Smooth muscle cell (in vitro differentiated cells): ENCODE results near the gene FBXW12. TPM values are rescaled to one million over a fixed set of nuclear protein-coding genes. Genes with fewer than 3 reads are reported as not detected.

Experiments
- DNase-seq: peaks from one replicate; lab custom pipeline; 2025; ENCODE audit not compliant: unreplicated experiment; lab: John Stamatoyannopoulos, UW
- H2AFZ ChIP-seq: fragments of 200-600 bp; sonication (generic); 2 replicates; pipeline ENCODE4 v1.6.0; 2016; ENCODE audit warnings: antibody characterized with exemption, low read depth, mild to moderate bottlenecking
- H3F3A ChIP-seq: fragments of 200-600 bp; sonication (generic); 2 replicates; pipeline ENCODE4 v1.6.0; 2017; ENCODE audit warnings: antibody characterized with exemption, low read depth
- H3K27ac ChIP-seq: fragments of 200-600 bp; sonication (generic); 2 replicates; pipeline ENCODE4 v1.5.1; 2016; ENCODE audit warnings: low read depth, mild to moderate bottlenecking
- H3K27me3 ChIP-seq: fragments of 200-600 bp; sonication (generic); 2 replicates; pipeline ENCODE4 v1.6.1; 2016; ENCODE audit warnings: low read depth, mild to moderate bottlenecking
- H3K36me3 ChIP-seq: fragments of 200-600 bp; sonication (generic); 2 replicates; pipeline ENCODE4 v1.5.1; 2016; ENCODE audit warnings: low read depth
- H3K4me1 ChIP-seq: fragments of 200-600 bp; sonication (generic); 2 replicates; pipeline ENCODE4 v1.5.1; 2016; ENCODE audit warnings: low read depth
- H3K4me2 ChIP-seq: fragments of 200-600 bp; sonication (generic); 2 replicates; pipeline ENCODE4 v1.6.0; 2016; ENCODE audit warnings: mild to moderate bottlenecking
- H3K4me3 ChIP-seq: fragments of 200-600 bp; sonication (generic); 2 replicates; pipeline ENCODE4 v1.5.1; 2016; ENCODE audit warnings: mild to moderate bottlenecking
- H3K79me2 ChIP-seq: fragments of 200-600 bp; sonication (generic); 2 replicates; pipeline ENCODE4 v1.6.0; 2016; ENCODE audit warnings: low read depth, mild to moderate bottlenecking
- H3K9ac ChIP-seq: fragments of 200-600 bp; sonication (generic); 2 replicates; pipeline ENCODE4 v1.6.0; 2016; ENCODE audit warnings: low read depth
- H3K9me3 ChIP-seq: fragments of 200-600 bp; sonication (generic); replicated peaks from 2 replicates; pipeline ENCODE4 v1.5.1; 2016; ENCODE audit warnings: low read depth
- H4K20me1 ChIP-seq: fragments of 200-600 bp; sonication (generic); 2 replicates; pipeline ENCODE4 v1.6.0; 2016; ENCODE audit warnings: low read depth
- WGBS: methylation state at CpG from one replicate; pipeline ENCODE4 v1.1.7; 2016; ENCODE audit warnings: low lambda C conversion rate; 5-methylcytosine and 5-hydroxymethylcytosine counted together
- polyA plus RNA-seq: library from polyadenylated mRNA; unstranded; fragments of >200 nt; fragmentation: Nextera tagmentation; extraction: Ambion mirVana; gene quantifications from 2 replicates; pipeline ENCODE4 v1.2.1, GENCODE V29; 2016
- total RNA-seq: library from RNA; depleted of rRNA; stranded (reverse); fragments of >200 nt; gene quantifications from 2 replicates; pipeline ENCODE4 v1.2.3, GENCODE V29; 2014
- TF ChIP-seq, protein P1 (sequence below): fragments of 200-600 bp; sonication (generic); IDR thresholded peaks from 2 replicates; pipeline ENCODE4 v1.5.1; 2017; ENCODE audit warnings: borderline replicate concordance, mild to moderate bottlenecking, antibody characterized with exemption; ENCODE audit not compliant: insufficient read depth, poor library complexity, severe bottlenecking

Gene FBXW12
- total and polyA plus RNA-seq, 2 experiments from 2014 or later = 0.07 TPM; not detected in 1

DNA sequence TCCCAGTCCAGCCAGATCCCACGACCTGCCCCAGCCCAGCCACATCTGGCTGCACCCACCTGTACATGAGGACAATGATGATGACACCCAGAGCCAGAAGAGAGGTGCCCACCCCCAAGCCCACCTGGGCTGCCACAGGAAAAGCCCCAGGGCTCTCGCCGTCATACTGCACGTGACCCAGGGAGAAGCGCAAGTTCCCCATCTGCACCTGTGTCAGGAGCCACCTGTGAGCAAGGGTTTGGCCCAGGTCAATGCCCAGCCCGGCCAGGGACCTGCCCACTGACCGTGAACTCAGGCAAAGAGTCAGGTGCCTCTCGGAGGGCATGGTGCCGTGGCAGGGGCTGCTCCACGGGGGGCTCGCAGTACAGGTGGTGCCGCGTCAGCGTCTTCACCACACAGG, 41.6 kb downstream of the FBXW12 start:
- no peaks in the 10 kb centered on the region for H4K20me1 ChIP-seq
- H3K9ac ChIP-seq = no peak overlapping the region
- no peaks in the 10 kb centered on the region for H3K27me3 ChIP-seq
- whole genome bisulfite sequencing = 94% methylated on average over 14 of the region's 14 CpGs
- no peak overlapping the region for H2AFZ ChIP-seq
- H3K4me3 ChIP-seq = no peak overlapping the region
- DNase-seq = no peak
- no peaks in the 10 kb centered on the region for H3K4me1 ChIP-seq
- H3K36me3 ChIP-seq = no peaks in the 10 kb centered on the region
- no peaks in the 10 kb centered on the region for H3K9me3 ChIP-seq
- H3F3A ChIP-seq = no peaks in the 10 kb centered on the region
- H3K4me2 ChIP-seq = no peak overlapping the region
- no peaks in the 10 kb centered on the region for H3K79me2 ChIP-seq
- TF ChIP-seq, protein P1, sequence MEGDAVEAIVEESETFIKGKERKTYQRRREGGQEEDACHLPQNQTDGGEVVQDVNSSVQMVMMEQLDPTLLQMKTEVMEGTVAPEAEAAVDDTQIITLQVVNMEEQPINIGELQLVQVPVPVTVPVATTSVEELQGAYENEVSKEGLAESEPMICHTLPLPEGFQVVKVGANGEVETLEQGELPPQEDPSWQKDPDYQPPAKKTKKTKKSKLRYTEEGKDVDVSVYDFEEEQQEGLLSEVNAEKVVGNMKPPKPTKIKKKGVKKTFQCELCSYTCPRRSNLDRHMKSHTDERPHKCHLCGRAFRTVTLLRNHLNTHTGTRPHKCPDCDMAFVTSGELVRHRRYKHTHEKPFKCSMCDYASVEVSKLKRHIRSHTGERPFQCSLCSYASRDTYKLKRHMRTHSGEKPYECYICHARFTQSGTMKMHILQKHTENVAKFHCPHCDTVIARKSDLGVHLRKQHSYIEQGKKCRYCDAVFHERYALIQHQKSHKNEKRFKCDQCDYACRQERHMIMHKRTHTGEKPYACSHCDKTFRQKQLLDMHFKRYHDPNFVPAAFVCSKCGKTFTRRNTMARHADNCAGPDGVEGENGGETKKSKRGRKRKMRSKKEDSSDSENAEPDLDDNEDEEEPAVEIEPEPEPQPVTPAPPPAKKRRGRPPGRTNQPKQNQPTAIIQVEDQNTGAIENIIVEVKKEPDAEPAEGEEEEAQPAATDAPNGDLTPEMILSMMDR = no peak
- H3K27ac ChIP-seq = no peak overlapping the region

DNA sequence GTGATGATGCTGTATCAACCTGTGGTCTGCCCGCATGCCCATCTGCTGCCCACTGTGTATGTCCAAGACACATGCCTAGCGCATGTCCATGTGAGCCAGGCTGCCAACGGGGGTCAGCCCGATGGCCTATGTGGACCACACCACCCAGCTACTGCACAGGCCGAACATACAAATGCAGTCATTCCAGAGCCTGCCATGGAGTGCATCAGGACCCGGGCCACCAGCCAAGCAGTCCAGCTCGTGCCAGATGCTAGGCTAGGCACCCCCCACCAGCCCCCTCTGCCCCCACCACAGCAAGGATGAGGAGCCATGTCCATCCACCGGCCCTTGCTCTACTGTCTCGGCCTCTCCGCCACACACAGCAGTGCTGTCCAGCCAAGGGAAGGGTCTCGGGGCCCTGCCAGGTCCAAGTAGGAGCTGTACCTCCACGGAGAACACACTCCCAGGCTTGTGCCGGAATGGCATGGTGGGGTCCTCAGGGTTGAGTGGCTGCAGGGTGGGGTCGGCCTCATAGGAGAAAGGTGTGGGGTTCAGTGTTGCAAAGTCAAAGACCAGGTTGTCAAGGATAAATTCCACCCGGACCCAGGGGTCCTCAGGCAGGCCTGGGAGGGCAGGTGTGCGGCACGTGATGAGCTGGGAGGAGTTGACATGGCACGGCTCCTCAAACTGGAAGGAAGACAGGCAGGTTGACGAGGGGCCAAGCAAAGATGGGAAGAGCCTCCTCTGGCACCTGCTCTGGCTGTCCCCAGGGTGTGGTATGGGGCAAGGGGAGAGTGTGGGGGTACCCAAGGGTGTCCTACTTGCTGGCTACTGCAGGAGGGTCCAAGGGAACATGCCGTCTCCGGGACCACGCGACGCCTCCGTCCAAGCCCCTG, 42.6 kb downstream of the FBXW12 start:
- Histone ChIP-seq H3K4me2 (no peak overlapping the region), H3K27ac (no peak overlapping the region), H3K4me1 (no peaks in the 10 kb centered on the region), H3K27me3 (no peaks in the 10 kb centered on the region), H4K20me1 (peaks cover 5% of the 10 kb centered on the region), H2AFZ (no peak overlapping the region), H3K4me3 (no peak overlapping the region), H3K36me3 (no peaks in the 10 kb centered on the region), H3K9ac (no peak overlapping the region), H3K79me2 (no peaks in the 10 kb centered on the region), H3K9me3 (no peaks in the 10 kb centered on the region), H3F3A (no peaks in the 10 kb centered on the region)
- no peak for DNase-seq
- 97% methylated on average over 24 of the region's 25 CpGs for WGBS
- TF ChIP-seq, protein P1 = no peak

DNA sequence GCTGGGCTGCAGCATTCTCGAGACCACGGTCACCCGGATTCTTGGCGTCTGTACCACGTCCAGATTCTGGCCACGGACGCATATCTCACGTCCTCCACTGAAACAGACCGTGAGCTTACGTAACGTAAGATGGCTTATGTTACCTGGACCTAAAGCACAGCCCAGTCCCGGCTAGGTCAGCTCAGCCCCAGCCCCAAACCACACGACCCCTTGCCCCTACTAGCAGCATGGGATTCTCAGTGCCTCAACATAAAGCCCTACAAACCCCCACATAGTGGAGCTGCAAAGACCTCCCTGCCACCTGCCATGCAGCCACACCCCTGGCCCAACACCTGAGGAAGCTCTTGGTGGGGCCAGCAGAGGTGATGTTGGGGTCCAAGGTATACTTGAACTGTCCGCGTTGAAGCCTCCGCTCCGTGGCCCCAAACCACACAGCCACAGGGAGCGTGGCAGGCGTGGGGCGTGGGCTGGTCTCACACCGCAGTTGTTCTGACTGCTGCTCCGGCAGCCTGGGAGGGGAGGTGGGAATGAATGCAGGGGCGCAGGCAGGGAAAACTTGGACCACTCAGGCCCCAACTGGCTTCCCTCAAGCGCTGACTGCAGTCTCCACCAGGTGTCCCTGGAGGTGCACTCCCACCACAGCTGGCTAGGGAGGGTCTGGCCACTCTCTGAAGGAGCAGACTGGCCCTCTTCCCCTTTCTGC, 43.4 kb downstream of the FBXW12 start:
- Histone ChIP-seq H2AFZ (no peak overlapping the region), H3K4me1 (no peaks in the 10 kb centered on the region), H3F3A (no peaks in the 10 kb centered on the region), H4K20me1 (peaks cover 11% of the 10 kb centered on the region), H3K9ac (no peak overlapping the region), H3K9me3 (no peaks in the 10 kb centered on the region), H3K36me3 (no peaks in the 10 kb centered on the region), H3K79me2 (no peaks in the 10 kb centered on the region), H3K4me2 (no peak overlapping the region), H3K4me3 (no peak overlapping the region), H3K27ac (no peak overlapping the region), H3K27me3 (no peaks in the 10 kb centered on the region)
- DNase-seq = no peak
- WGBS = 99% methylated on average over 20 of the region's 24 CpGs
- TF ChIP-seq, protein P1 = no peak
